Measurements from ENCODE around the gene XPO5. TPM values are rescaled to one million over a fixed set of nuclear protein-coding genes. Genes with fewer than 3 reads are reported as not detected.

The XPO5 gene
- total RNA-seq, 1 donor from 2014 or later: 53.0 TPM

- no peak overlapping the region for H3K4me3 Mint-ChIP-seq (ENCODE audit: unreplicated experiment)
Observed at GRCh38 chr6:43608807-43609206, 33.0 kb upstream of the XPO5 start.

GRCh38 chr6:43608310-43608763 is 32.5 kb upstream of the XPO5 start:
- H3K36me3 ChIP-seq (ENCODE audit: insufficient read depth, low read length): peaks cover 29% of the 10 kb centered on the region
- DNase-seq (ENCODE audit: low read depth) (peak; percentile 61), FAIRE-seq (no peak)
- peaks cover 8% of the 10 kb centered on the region for H4K20me1 ChIP-seq (ENCODE audit: insufficient read depth, low read length)
- no peak overlapping the region for H3K9ac ChIP-seq (ENCODE audit: low read length)
- no peak overlapping the region for H2AFZ ChIP-seq (ENCODE audit: low read depth, low read length)
- H3K79me2 ChIP-seq (ENCODE audit: insufficient read depth, low read length): no peaks in the 10 kb centered on the region
- Mint-ChIP-seq H3K4me1 (ENCODE audit: low read depth, unreplicated experiment) (peaks cover 18% of the 10 kb centered on the region), H3K4me3 (ENCODE audit: unreplicated experiment) (peak overlapping the region; percentile 9), H3K27ac (ENCODE audit: unreplicated experiment) (peak overlapping the region; percentile 16), H3K27me3 (ENCODE audit: low read depth, unreplicated experiment) (no peaks in the 10 kb centered on the region), H3K9me3 (ENCODE audit: unreplicated experiment) (no peaks in the 10 kb centered on the region), H3K36me3 (ENCODE audit: low read depth, unreplicated experiment) (peaks cover 21% of the 10 kb centered on the region)
- no peaks in the 10 kb centered on the region for H3K9me3 ChIP-seq (ENCODE audit: insufficient read depth, low read depth, low read length)
- no peak overlapping the region for H3K4me2 ChIP-seq (ENCODE audit: low read length)
- TF ChIP-seq EZH2 (IDR thresholded peaks at IDR 0.05; ENCODE audit: insufficient read depth, low read length) (no peak), CTCF (IDR thresholded peaks at IDR 0.05; ENCODE audit: insufficient read depth, low read depth, low read length) (peak; percentile 89)
- H3K4me1 ChIP-seq (ENCODE audit: insufficient read depth, low read length): peaks cover 5% of the 10 kb centered on the region
- H3K27me3 ChIP-seq (ENCODE audit: insufficient read depth, low read length): no peaks in the 10 kb centered on the region
- no peak overlapping the region for H3K27ac ChIP-seq (ENCODE audit: low read depth, low read length)
- H3K4me3 ChIP-seq (ENCODE audit: insufficient read depth, low read depth, low read length): no peak overlapping the region

More at GRCh38 chr6:43608807-43609206, 33.0 kb upstream of the XPO5 start:
- Histone ChIP-seq H3K9ac (ENCODE audit: low read length) (no peak overlapping the region), H3K27ac (ENCODE audit: low read depth, low read length) (no peak overlapping the region), H3K36me3 (ENCODE audit: insufficient read depth, low read length) (peaks cover 31% of the 10 kb centered on the region), H3K4me3 (ENCODE audit: insufficient read depth, low read depth, low read length) (no peak overlapping the region), H3K9me3 (ENCODE audit: insufficient read depth, low read depth, low read length) (no peaks in the 10 kb centered on the region), H3K79me2 (ENCODE audit: insufficient read depth, low read length) (no peaks in the 10 kb centered on the region), H2AFZ (ENCODE audit: low read depth, low read length) (no peak overlapping the region), H4K20me1 (ENCODE audit: insufficient read depth, low read length) (peaks cover 8% of the 10 kb centered on the region), H3K4me2 (ENCODE audit: low read length) (no peak overlapping the region), H3K4me1 (ENCODE audit: insufficient read depth, low read length) (peaks cover 5% of the 10 kb centered on the region), H3K27me3 (ENCODE audit: insufficient read depth, low read length) (no peaks in the 10 kb centered on the region)
- FAIRE-seq (no peak), DNase-seq (ENCODE audit: low read depth) (no peak)
- H3K9me3 Mint-ChIP-seq (ENCODE audit: unreplicated experiment): no peaks in the 10 kb centered on the region
- peaks cover 18% of the 10 kb centered on the region for H3K4me1 Mint-ChIP-seq (ENCODE audit: low read depth, unreplicated experiment)
- no peak for TF ChIP-seq CTCF (IDR thresholded peaks at IDR 0.05; ENCODE audit: insufficient read depth, low read depth, low read length)
- TF ChIP-seq EZH2 (IDR thresholded peaks at IDR 0.05; ENCODE audit: insufficient read depth, low read length): no peak
- H3K36me3 Mint-ChIP-seq (ENCODE audit: low read depth, unreplicated experiment): peaks cover 21% of the 10 kb centered on the region
- no peaks in the 10 kb centered on the region for H3K27me3 Mint-ChIP-seq (ENCODE audit: low read depth, unreplicated experiment)
- H3K27ac Mint-ChIP-seq (ENCODE audit: unreplicated experiment): peak overlapping the region; percentile 16

GRCh38 chr6:43606019-43606418 is 30.2 kb upstream of the XPO5 start:
- Histone ChIP-seq H3K9me3 (ENCODE audit: insufficient read depth, low read depth, low read length) (no peaks in the 10 kb centered on the region), H3K79me2 (ENCODE audit: insufficient read depth, low read length) (no peaks in the 10 kb centered on the region), H3K27ac (ENCODE audit: low read depth, low read length) (no peak overlapping the region), H3K4me1 (ENCODE audit: insufficient read depth, low read length) (peaks cover 5% of the 10 kb centered on the region), H3K36me3 (ENCODE audit: insufficient read depth, low read length) (peaks cover 33% of the 10 kb centered on the region), H4K20me1 (ENCODE audit: insufficient read depth, low read length) (peaks cover 8% of the 10 kb centered on the region), H3K4me2 (ENCODE audit: low read length) (no peak overlapping the region), H3K9ac (ENCODE audit: low read length) (no peak overlapping the region), H2AFZ (ENCODE audit: low read depth, low read length) (no peak overlapping the region), H3K4me3 (ENCODE audit: insufficient read depth, low read depth, low read length) (no peak overlapping the region), H3K27me3 (ENCODE audit: insufficient read depth, low read length) (no peaks in the 10 kb centered on the region)
- TF ChIP-seq CTCF (IDR thresholded peaks at IDR 0.05; ENCODE audit: insufficient read depth, low read depth, low read length) (no peak), EZH2 (IDR thresholded peaks at IDR 0.05; ENCODE audit: insufficient read depth, low read length) (no peak)
- Mint-ChIP-seq H3K27me3 (ENCODE audit: low read depth, unreplicated experiment) (no peaks in the 10 kb centered on the region), H3K27ac (ENCODE audit: unreplicated experiment) (no peak overlapping the region), H3K4me1 (ENCODE audit: low read depth, unreplicated experiment) (peaks cover 18% of the 10 kb centered on the region), H3K36me3 (ENCODE audit: low read depth, unreplicated experiment) (peaks cover 13% of the 10 kb centered on the region), H3K9me3 (ENCODE audit: unreplicated experiment) (no peaks in the 10 kb centered on the region), H3K4me3 (ENCODE audit: unreplicated experiment) (no peak overlapping the region)
- DNase-seq (ENCODE audit: low read depth) (no peak), FAIRE-seq (no peak)
